Measurements from ENCODE around the gene CCDC121.

CCDC121 gene

DNA sequence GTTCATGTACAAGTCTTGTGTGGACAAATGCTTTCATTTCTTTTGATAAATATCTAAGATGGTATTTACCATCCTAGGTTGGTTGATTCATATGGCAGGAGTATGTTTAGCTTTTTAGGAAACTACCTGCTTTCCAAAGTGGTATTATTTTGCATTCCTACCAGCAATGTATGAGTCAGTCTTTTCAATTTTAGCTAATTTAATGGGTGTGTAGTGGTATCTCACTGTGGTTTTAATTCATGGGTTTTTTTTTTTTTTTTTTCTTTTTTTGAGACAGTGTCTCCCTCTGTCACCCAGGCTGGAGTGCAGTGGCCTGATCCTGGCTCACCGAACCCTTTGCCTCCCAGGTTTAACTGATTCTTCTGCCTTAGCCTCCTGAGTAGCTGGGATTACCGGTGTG is 41.8 kb downstream of the CCDC121 start:
- Histone ChIP-seq H3K4me3 (ENCODE audit: low read depth, low read length, poor library complexity, severe bottlenecking) (no peak overlapping the region), H3K27ac (ENCODE audit: low read depth, low read length, poor library complexity, severe bottlenecking) (no peak overlapping the region), H3F3A (ENCODE audit: insufficient read depth, low read length) (no peaks in the 10 kb centered on the region), H4K20me1 (ENCODE audit: insufficient read depth, low read length) (no peaks in the 10 kb centered on the region), H3K27me3 (ENCODE audit: insufficient read depth, low read length) (no peaks in the 10 kb centered on the region), H2AFZ (ENCODE audit: low read length) (no peak overlapping the region), H3K9me2 (ENCODE audit: low read depth, low read length) (no peaks in the 10 kb centered on the region), H3K36me3 (ENCODE audit: insufficient read depth, low read length) (no peaks in the 10 kb centered on the region; the same call in 1 of the 2 replicates), H3K4me1 (ENCODE audit: insufficient read depth, low read length, severe bottlenecking) (peaks cover 26% of the 10 kb centered on the region), H3K9ac (ENCODE audit: low read length) (no peak overlapping the region), H3K4me2 (ENCODE audit: low read length) (no peak overlapping the region), H3K79me2 (ENCODE audit: insufficient read depth, low read length) (peaks cover 86% of the 10 kb centered on the region), H3K9me3 (ENCODE audit: low read length) (peaks cover 12% of the 10 kb centered on the region; the same call in 1 of the 2 replicates)
- TF ChIP-seq, protein P1, sequence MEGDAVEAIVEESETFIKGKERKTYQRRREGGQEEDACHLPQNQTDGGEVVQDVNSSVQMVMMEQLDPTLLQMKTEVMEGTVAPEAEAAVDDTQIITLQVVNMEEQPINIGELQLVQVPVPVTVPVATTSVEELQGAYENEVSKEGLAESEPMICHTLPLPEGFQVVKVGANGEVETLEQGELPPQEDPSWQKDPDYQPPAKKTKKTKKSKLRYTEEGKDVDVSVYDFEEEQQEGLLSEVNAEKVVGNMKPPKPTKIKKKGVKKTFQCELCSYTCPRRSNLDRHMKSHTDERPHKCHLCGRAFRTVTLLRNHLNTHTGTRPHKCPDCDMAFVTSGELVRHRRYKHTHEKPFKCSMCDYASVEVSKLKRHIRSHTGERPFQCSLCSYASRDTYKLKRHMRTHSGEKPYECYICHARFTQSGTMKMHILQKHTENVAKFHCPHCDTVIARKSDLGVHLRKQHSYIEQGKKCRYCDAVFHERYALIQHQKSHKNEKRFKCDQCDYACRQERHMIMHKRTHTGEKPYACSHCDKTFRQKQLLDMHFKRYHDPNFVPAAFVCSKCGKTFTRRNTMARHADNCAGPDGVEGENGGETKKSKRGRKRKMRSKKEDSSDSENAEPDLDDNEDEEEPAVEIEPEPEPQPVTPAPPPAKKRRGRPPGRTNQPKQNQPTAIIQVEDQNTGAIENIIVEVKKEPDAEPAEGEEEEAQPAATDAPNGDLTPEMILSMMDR (IDR thresholded peaks at IDR 0.05; ENCODE audit: low read length), result no peak
- no peak for TF ChIP-seq EZH2 (IDR thresholded peaks at IDR 0.05; ENCODE audit: borderline replicate concordance, low read length)

DNA sequence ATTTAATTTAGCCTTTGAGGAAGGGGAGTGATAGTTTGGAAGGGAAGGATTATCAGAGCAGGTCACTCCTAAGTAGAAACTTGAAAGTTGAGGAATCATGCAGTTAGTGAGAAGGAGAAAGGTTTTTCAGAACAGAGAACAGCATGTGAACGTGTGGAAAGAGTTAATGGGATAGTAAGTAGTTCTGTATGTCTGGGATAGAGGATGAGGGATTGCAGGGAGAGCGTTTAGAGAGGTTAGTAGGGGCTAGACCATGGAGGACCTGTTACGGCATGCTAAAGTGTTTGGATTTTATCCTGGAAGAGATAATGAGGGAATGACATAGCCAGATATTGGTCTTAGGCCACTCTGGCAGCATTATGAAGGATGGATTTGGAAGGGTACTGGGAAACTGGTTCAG is 44.2 kb downstream of the CCDC121 start:
- H3K4me2 ChIP-seq (ENCODE audit: low read length), result peak overlapping the region; percentile 86
- H3K27me3 ChIP-seq (ENCODE audit: insufficient read depth, low read length), result no peaks in the 10 kb centered on the region
- H3K36me3 ChIP-seq (ENCODE audit: insufficient read depth, low read length), result no peaks in the 10 kb centered on the region
- H4K20me1 ChIP-seq (ENCODE audit: insufficient read depth, low read length), result no peaks in the 10 kb centered on the region
- no peak for TF ChIP-seq EZH2 (IDR thresholded peaks at IDR 0.05; ENCODE audit: borderline replicate concordance, low read length)
- TF ChIP-seq, protein P1 (IDR thresholded peaks at IDR 0.05; ENCODE audit: low read length), result no peak
- H3K79me2 ChIP-seq (ENCODE audit: insufficient read depth, low read length), result peaks cover 64% of the 10 kb centered on the region
- peaks cover 4% of the 10 kb centered on the region for H3K9me3 ChIP-seq (ENCODE audit: low read length)
- H3K4me3 ChIP-seq (ENCODE audit: low read depth, low read length, poor library complexity, severe bottlenecking), result peak overlapping the region; percentile 79
- H3K9ac ChIP-seq (ENCODE audit: low read length), result peak overlapping the region; percentile 76; the same call in 1 of the 2 replicates
- no peak overlapping the region for H3K27ac ChIP-seq (ENCODE audit: low read depth, low read length, poor library complexity, severe bottlenecking)
- peaks cover 26% of the 10 kb centered on the region for H3K4me1 ChIP-seq (ENCODE audit: insufficient read depth, low read length, severe bottlenecking)
- no peaks in the 10 kb centered on the region for H3F3A ChIP-seq (ENCODE audit: insufficient read depth, low read length)
- no peaks in the 10 kb centered on the region for H3K9me2 ChIP-seq (ENCODE audit: low read depth, low read length)
- H2AFZ ChIP-seq (ENCODE audit: low read length), result no peak overlapping the region

DNA sequence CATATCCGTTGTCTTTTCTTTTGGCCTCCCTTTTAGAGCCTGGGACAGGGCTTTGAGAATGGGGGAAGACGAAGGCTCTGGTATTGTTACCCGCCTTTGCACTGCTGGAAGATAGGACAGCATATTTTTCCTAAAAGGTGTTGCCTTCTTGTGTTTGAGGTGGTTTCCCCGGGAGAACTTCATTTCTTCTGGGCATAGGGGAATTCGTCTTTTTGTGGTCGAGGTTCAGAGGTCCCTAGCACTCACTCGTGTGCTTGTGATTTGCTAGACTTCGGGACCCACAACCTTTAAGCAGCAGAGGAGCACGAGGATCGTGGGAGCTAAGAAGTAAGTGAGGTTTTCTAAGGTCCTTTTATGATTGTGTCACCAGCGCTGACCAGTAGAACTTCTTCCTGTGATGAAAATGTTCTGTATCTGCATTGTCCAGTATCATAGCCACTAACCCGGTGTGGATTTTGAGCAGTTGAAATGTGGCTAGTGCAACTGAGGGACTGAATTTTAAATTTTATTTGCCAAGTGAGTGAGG is 45.4 kb downstream of the CCDC121 start:
- H3K27ac ChIP-seq (ENCODE audit: low read depth, low read length, poor library complexity, severe bottlenecking), result peak overlapping the region; percentile 19
- peaks cover 3% of the 10 kb centered on the region; the same call in 1 of the 2 replicates for H3K9me3 ChIP-seq (ENCODE audit: low read length)
- H2AFZ ChIP-seq (ENCODE audit: low read length), result no peak overlapping the region
- H3K9ac ChIP-seq (ENCODE audit: low read length), result peak overlapping the region; percentile 76
- H4K20me1 ChIP-seq (ENCODE audit: insufficient read depth, low read length), result no peaks in the 10 kb centered on the region
- TF ChIP-seq EZH2 (IDR thresholded peaks at IDR 0.05; ENCODE audit: borderline replicate concordance, low read length), result no peak
- TF ChIP-seq, protein P1 (IDR thresholded peaks at IDR 0.05; ENCODE audit: low read length), result no peak
- no peaks in the 10 kb centered on the region for H3F3A ChIP-seq (ENCODE audit: insufficient read depth, low read length)
- no peaks in the 10 kb centered on the region for H3K9me2 ChIP-seq (ENCODE audit: low read depth, low read length)
- H3K36me3 ChIP-seq (ENCODE audit: insufficient read depth, low read length), result no peaks in the 10 kb centered on the region; the same call in 1 of the 2 replicates
- peak overlapping the region; percentile 79 for H3K4me3 ChIP-seq (ENCODE audit: low read depth, low read length, poor library complexity, severe bottlenecking)
- peak overlapping the region; percentile 86 for H3K4me2 ChIP-seq (ENCODE audit: low read length)
- H3K27me3 ChIP-seq (ENCODE audit: insufficient read depth, low read length), result no peaks in the 10 kb centered on the region
- peaks cover 53% of the 10 kb centered on the region for H3K79me2 ChIP-seq (ENCODE audit: insufficient read depth, low read length)
- peaks cover 26% of the 10 kb centered on the region for H3K4me1 ChIP-seq (ENCODE audit: insufficient read depth, low read length, severe bottlenecking)

All from OCI-LY1 (cell line).